HG03066 (cell line): ENCODE results near the gene ANAPC15.

Experiments used
- ATAC-seq: cut with Tn5 transposase; IDR thresholded peaks from one replicate; pipeline ENCODE4 v1.9.1; 2021; ENCODE audit warnings: low read depth; ENCODE audit not compliant: unreplicated experiment

Gene ANAPC15

DNA sequence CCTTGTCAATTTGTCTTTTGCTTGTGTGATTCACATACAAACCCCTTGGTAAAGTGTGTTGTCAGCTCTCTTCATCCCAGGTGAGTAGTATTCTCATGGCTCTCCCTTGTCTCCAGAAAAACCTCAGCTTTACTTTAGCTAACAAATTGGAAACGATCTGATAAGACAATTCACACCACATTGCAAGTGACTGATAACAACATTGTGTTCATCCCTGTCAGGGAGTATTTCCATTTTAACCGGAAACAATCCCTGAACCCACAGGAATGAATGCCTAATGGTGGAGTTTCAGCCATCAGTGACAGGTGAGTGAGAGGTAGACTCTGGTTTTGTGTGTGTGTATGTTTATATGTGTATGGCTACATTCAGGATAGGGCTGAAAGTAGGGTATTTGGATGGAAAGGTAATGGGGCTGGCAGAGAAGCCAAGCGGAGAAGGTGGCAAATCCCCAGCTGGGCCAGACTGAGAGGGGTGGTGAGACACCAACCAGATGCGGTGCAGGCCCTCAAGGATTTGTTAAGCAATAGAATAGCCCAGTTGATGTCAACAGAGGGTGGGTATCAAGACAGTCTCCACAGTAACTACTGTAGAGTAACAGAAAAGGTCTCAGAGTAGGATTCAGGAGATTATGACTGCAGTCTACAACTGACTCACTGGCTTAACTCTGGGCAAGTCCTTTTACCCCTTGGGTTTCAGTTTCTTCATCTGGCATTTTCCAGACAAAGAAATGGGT is 24.3 kb downstream of the ANAPC15 start:
- ATAC-seq, result no peak

DNA sequence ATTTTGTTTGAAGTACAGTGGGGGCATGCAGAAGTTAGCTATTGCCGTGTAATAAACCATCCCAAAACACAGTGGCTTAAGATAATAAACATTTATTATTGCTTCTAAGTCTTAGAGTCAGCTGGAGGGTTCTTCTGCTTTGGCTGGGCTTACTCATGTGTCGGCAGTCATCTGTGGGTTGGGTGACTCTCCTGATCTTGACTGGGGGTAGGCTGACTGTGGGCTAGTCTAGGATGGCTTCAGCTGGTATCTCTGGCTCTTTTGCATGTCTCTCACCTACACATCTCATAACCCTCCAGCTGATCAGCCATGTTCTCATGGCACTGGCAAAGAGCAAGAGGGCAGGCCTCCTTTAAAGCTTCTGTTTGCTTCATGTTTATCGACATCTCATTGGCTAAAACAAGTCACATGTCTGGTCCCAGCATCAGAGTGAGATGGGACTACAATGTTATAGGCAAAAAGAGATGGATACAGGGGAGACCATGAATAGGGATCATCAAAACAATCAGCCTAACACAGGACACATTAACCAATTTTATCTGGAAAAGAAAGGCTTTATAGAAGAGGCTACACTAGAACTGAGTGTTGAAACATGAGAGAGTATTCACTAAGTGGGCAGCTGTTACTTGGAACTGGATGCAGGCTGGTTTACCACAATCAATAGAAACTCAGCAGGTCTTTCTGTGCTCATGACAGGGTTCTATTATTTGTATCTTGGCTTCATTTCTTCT is 26.7 kb downstream of the ANAPC15 start:
- ATAC-seq, result no peak

DNA sequence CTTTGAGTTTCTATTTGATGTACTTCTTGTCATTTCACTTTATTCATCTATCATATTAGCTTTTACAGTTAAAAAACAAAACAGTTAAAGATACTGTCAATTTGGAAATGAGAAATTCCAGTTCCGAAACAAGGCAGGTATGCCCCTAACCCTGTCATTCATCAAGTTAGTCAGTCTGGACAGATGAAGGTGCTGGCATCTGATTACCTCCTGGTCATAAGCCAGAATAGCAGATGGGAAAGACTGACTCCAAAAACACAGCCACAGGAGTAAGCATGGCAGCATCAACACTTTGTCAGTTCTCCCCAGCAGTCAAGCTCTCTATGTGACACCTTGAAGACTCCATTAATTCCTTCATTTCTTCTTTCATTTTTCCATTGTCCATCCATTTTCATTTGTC is 27.5 kb downstream of the ANAPC15 start:
- no peak for ATAC-seq

DNA sequence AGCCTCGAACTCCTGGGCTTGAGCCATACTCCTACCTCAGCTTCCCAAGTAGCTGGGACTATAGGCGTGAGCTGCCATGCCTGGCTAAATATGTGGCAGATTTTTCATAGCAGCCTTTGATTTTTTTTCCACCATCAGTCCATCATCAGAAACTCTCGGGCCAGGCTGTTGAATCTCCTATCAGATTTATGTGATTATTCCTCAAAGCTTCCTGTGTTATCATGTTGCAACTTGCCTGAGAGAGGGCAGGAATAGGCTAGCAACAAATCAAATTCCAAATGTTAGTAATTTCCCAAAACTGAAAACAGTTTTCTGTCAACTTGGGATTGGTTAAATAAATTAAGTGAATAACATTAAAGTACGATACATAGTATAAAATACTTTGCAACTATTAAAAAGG is 28.4 kb downstream of the ANAPC15 start:
- ATAC-seq, result no peak

DNA sequence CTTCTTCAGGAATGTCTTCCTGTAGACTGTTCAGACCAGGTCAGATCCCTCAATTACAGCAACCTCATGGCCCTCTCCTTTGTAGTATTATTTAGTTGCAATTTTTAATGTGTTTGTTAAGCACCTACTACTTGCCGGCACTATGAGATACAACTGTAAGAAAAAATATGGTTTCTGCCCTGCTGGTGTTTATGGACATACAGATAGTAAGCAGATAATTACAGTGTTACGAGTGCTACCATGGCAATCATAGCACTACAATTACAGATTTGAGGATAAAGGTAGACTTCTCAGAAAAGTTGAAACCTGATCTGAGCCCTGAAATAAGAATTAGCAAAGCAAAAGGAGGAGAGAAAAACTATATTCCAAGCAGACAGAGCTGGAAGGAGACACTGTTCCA is 29.1 kb downstream of the ANAPC15 start:
- no peak for ATAC-seq

DNA sequence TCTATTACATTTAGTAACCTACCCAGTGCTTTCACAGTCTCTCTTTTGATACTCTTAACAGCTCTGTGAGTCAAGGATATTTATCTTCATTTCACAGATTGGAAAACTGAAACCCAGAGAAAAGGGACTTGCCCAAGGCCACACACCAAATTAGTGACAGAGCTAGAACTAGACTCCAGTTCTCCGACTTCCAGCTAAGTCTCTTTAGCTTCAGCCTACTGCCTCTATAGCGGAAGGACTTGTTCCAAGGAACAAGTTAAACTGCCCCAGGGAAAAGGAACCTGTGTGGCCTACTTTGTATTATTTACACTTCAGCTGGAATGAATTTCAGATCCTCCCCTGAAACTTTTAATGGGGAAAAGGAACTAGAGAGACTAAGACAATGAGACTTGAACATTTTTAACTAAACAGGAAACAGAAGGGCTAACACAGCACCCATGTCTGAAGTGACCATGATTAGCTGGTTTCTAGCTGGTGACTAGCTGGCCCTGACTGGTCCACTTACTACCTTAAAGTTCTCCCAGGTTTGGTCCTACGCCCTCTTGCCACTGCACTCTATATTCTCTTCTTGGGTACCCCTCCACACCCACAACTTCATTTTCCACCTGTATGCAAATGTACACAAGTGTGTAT is 30.6 kb downstream of the ANAPC15 start:
- ATAC-seq, result no peak

DNA sequence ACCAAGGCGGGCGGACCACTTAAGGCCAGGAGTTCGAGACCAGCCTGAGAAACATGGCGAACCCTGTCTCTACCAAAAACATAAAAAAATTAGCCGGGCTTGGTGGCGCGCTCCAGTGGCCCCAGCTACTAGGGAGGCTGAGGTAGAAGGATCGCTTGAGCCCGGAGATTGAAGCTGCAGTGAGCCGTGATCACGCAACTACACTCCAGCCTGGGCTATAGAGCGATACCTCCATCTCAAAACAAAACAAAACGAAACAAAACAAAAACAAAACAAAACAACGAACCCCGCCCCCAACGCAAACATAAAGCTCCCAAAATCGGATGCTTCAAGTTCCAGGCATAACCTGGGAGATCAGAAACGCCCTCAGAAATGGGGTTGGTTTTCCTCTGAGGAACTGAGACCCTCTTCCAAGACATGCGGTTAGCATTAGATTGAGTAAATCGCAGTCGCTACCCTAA is 31.3 kb downstream of the ANAPC15 start:
- ATAC-seq, result no peak

DNA sequence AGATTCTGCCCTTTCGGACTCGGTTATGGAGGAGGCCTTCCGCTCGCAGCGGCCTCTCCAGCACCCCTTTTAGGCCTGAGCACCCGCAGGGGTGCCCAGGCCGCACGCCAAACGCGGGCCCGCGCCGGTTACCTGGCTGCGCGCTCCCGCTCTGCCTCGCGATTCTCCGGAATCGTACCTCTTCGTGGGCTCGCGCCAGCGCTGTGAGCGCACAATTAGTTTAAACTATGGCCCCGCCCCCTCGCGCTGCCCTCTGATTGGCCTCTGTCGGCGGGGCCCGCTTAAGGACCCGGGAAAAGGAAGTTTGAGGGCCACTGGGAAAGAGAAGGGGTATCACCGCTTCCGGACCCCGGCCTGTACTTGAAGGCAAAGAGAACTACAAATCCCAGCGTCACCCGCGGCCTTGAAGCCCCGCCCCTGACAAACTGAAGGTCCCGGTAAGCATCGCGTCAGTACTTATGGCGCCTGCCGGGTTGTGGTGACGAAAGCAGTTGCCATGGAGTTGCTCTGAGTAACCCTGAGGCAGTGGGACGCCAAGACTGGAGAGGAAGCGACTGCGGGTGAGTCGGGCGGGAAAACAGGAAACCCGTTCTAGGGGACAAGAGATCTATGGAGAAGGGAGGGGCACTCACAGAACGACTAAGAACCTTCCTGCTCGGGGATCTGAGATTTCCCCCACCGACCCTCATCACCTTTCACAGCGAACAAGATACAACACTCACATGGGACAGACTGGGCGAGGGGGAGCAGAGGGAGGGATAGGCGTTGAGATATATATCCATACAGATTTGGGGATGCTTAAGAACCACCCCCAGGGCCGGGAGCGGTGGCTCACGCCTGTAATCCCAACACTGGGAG is 31.9 kb downstream of the ANAPC15 start, which contains the start of the genes LRRC51 and NUMA1:
Gene LRRC51 (plus strand): TSS at position 525 of the 858 bp plus-strand sequence. CDS start 8,234 bp downstream, outside the sequence.
Gene NUMA1 (minus strand): TSS at position 217 of the 858 bp plus-strand sequence. CDS start 44,599 bp downstream, outside the sequence.
- ATAC-seq, result peak; percentile 95

DNA sequence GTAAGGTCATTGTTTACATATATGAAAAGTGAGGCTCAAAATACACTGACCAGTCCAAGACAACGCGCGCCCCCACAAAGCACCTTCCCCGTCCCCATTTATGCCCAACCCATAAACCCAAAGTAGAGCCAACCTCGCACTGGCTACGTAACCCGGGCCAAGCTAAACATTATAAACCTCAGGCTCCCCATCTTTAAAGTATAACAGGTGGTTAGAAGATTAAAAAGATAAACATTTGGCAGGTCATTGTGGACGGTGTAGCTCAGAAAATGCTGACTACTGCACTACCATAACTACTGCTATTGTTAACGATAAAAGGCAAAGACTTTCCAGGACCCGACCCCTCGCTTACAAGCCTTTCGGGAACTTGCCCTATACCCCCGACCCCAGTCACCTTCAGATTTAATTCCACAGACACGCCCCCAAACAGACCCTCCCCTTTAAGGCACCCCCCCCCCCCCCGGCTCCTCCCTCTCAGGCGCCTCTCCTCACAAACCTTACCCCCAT is 32.6 kb downstream of the ANAPC15 start:
- no peak for ATAC-seq

DNA sequence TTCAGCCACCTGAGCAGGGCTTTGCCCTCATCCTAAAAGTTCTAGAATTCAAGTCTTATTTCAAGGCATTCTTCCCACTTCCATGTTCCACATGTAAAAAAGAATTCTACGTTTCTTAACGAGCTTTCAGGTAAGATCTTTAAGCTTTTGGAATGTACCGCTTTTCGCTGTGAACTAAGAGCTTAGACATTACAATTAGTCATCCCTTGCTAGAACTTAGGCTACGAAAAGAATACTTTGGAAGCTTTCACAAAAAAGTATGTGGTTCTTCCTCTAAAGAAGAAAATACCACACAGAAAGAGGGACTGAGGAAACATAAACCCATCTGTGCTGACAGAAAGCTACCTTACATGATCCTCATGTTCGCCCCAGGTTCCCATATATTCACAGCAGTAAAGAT is 34.0 kb downstream of the ANAPC15 start:
- no peak for ATAC-seq

DNA sequence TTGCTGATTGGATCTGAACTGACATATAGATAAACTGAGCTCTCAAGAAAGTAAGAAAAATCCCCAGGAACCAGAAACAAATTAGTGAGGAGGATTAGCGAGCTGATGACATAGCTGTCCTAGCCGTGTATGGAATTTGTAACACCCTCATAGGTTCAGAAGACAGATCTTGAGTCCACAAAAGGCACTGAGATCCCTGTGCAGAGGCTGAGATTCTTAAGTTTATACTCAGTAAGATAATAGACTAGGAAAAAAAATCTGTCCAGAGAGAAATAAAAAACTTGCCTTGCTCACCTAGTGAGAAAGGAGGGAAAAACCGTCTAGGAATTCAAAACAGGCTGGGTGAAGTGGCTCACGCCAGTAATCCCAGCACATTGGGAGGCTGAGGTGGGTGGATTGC is 36.7 kb downstream of the ANAPC15 start:
- no peak for ATAC-seq

DNA sequence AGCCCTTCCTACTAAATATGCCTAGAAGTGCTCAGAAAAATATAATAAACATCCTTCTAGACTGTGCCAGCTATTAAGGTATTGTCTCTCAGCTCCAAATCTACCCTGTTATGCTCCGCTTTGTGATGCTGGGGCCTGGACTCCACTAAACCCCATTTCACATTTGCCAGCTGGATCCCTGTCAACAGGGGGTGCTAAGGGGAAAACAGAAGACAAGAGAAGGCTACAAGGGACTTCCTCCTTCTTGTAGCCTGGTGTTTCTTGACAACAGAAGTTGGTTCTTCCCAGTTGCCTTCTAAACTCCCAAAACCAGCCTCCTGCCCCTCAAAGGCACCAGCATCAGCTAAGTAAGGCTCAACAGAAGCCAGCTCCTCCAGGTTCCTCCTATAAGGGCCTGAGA is 37.4 kb downstream of the ANAPC15 start:
- no peak for ATAC-seq

DNA sequence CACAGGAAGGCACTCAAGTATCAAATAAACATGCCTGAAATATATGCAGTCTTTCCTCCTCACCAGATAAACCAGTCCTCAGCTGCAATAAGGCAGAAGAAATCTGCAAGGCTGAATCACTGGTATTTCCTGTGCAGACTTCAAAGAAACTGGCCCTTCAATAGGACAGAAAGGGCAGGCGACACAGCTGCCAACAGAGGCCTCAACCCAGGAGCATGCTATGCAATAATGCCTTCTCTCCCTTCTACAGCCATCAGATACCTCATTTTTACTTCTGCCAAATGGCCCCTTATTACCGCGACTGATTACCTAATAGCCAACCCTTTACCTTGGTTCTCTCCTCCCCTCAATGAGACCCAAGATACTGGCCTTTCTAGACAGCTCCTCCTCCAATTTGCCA is 40.1 kb downstream of the ANAPC15 start:
- no peak for ATAC-seq

DNA sequence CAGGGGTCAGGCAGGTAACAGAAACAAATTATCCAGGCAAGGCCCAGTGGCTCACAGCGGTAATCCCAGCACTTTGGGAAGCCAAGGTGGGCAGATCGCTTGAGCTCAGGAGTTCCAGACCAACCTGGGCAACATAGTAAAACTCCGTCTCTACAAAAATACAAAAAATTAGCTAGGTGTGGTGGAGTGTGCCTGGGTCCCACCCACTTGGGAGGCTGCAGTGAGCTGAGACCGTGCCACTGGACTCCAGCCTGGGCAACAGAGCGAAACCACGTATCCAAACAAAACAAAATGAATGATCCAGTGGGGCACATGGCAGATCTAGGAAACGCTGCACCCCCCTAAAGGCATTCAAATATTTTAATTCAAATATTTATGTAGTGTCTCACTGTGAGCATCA is 42.0 kb downstream of the ANAPC15 start:
- ATAC-seq, result no peak

DNA sequence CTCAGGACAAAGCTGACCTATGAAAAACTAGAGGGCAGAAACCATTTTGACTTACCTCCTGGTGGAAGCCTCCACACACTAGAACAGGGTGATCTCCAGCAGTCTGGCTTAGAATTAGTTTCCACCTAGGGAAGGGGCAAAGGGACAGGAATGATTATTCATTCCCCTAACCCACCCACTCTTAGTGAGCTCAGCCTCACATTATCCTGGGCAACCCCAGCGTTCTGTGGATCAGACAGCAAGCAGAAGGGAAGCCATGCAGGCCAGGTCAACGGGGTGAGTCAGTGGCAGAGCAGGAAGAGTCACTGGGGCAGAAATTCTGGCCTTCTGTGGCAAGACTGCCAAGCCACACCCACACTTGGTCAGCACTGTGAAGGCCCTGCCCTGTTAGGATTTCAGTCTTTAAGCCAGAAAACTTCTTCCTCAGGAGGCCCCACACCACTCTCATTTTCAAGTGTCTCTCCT is 42.7 kb downstream of the ANAPC15 start:
- peak; percentile 66 for ATAC-seq

DNA sequence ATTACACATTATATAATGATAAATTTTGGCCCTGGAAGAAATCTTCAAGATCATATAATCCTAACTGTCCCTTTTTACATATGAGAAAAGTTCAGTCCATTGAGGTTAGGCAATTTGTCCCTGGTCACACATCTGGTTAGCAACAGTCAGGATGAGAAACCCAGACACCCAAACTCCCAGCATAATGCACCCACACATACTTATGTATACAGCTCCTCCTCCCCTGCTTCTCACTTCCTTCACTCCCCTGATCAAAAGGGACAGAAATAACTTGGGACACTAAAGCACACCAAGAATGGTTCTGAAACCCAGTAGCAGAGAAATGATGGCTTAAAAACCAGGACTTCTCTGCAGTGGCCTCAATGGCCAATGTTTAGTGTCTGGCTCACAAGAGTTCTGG is 43.3 kb downstream of the ANAPC15 start:
- peak; percentile 38 for ATAC-seq

DNA sequence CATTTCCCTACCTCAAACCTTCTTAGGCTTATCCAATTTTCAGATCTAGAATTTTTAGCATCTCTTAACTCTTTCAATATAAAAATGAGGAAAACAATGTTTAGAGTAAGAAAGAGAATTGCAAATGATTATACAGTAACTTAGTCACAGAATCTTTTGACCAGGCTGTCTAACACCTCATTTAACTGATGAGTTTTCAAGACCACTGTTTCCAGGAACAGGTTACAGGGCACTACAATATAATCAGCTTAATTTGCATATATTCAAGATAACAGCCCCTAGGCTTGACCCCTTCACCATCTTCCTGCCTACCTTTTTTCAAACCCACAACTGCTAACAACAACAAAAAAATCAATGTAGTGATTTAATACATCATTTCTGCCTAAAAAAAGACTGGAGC is 44.8 kb downstream of the ANAPC15 start:
- ATAC-seq, result no peak

DNA sequence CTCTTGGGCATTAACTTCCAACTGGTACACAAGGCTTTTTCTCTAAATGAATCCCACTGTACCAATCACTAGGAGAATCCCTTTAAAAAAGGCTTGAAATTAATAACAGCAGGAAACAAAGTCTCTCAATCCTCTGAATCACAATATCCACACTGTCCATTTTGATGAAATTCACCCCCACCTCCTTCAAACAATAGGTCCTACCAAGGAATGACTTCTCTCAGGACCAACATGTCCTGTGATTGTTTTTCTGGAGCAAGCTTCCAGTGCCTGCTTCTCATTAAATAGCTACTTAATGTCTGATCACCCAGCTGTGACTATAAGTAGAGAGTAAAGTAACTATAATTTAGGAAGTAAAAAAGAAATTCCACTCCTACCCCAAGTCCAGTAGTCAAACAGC is 45.2 kb downstream of the ANAPC15 start:
- no peak for ATAC-seq

DNA sequence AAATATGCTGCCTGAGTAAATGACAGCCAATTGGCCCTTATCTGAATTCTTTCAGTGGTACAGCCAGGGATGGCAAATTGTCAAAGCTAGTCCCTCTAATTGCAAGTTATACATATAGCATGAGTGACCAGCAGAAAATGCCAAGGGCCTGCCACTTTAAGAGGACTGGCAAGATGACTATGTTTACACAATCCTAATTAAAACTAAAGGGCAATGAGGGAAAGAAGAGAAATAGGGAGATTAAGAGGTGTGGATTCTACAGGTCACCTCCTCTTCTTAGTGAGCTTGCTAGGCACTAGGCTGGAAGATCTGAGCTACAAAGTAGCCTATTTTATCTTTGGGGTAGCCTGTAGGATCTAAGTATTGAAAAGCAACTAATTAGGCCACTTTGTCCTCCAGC is 45.6 kb downstream of the ANAPC15 start:
- ATAC-seq, result no peak

DNA sequence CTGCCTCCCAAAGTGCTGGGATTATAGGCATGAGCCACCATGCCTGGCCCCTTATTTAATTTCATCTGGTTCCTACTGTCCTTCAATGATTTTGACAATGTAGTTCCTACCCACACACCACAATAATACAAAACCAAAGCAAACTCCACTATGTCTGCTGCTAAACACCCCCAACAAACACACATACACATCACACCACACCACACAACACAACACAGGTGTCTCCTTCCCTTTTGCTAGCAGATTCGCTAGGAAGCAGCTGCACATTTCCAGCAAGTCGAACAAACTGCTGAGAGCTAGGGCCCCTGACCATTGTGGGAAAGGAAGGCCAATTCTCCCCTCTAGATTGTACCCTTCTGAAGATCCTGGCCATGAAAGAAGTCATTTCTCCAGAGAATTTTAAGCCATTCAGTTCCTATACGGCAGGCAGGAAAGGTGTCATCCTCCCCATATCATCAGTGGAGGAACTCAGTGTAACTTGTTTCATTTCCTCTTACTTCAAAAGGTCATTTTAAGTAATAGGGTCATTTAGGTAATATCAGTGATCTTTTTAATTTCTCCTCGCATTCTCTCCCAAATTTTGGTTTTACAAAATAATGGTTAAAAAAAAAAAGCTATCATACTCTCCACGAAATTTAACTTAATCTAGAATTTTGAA is 50.6 kb downstream of the ANAPC15 start:
- ATAC-seq, result no peak
